Measurements from ENCODE around the gene SEC22A. TPM values are rescaled to one million over a fixed set of nuclear protein-coding genes. Genes with fewer than 3 reads are reported as not detected.

SEC22A gene
- total RNA-seq, 3 donors from 2014 or later: 28.5 to 45.2 (median 33.1) TPM

GRCh38 chr3:123262226-123262625 is 60.5 kb downstream of the SEC22A start:
- no peaks in the 10 kb centered on the region for H3K27me3 ChIP-seq
- no peak for DNase-seq (ENCODE audit: low spot score in 2 of 2)
- no peaks in the 10 kb centered on the region for H3K36me3 ChIP-seq
- H3K27ac ChIP-seq: no peak overlapping the region
- H3K9me3 ChIP-seq: no peaks in the 10 kb centered on the region
- no peaks in the 10 kb centered on the region for H3K4me1 ChIP-seq
- no peak overlapping the region for H3K4me3 ChIP-seq
- TF ChIP-seq POLR2A (IDR thresholded peaks at IDR 0.05) (no peak), CTCF (IDR thresholded peaks at IDR 0.05) (no peak), POLR2AphosphoS5 (IDR thresholded peaks at IDR 0.05) (no peak)
- intact Hi-C loops (cut with DNase I; ENCODE audit: low total_unique reads): no loop called here

GRCh38 chr3:123262868-123263267 is 61.1 kb downstream of the SEC22A start:
- TF ChIP-seq CTCF (IDR thresholded peaks at IDR 0.05) (no peak), POLR2AphosphoS5 (IDR thresholded peaks at IDR 0.05) (no peak), POLR2A (IDR thresholded peaks at IDR 0.05) (no peak)
- Histone ChIP-seq H3K9me3 (no peaks in the 10 kb centered on the region), H3K27ac (no peak overlapping the region), H3K4me1 (no peaks in the 10 kb centered on the region), H3K36me3 (no peaks in the 10 kb centered on the region), H3K27me3 (no peaks in the 10 kb centered on the region), H3K4me3 (no peak overlapping the region)
- no peak for DNase-seq (ENCODE audit: low spot score in 2 of 2)
- intact Hi-C loops (cut with DNase I; ENCODE audit: low total_unique reads): no loop called here

GRCh38 chr3:123263941-123264340 is 62.2 kb downstream of the SEC22A start:
- no peak for TF ChIP-seq POLR2A (IDR thresholded peaks at IDR 0.05)
- TF ChIP-seq CTCF (IDR thresholded peaks at IDR 0.05): no peak
- TF ChIP-seq POLR2AphosphoS5 (IDR thresholded peaks at IDR 0.05): no peak
- H3K27ac ChIP-seq: no peak overlapping the region
- intact Hi-C loops (cut with DNase I; ENCODE audit: low total_unique reads): no loop called here
- no peaks in the 10 kb centered on the region for H3K27me3 ChIP-seq
- no peaks in the 10 kb centered on the region for H3K9me3 ChIP-seq
- H3K4me1 ChIP-seq: no peaks in the 10 kb centered on the region
- no peaks in the 10 kb centered on the region for H3K36me3 ChIP-seq
- DNase-seq (ENCODE audit: low spot score in 2 of 2): no peak
- H3K4me3 ChIP-seq: no peak overlapping the region

- Histone ChIP-seq H3K9me3 (no peaks in the 10 kb centered on the region), H3K4me3 (no peak overlapping the region), H3K4me1 (no peaks in the 10 kb centered on the region), H3K27ac (no peak overlapping the region), H3K36me3 (no peaks in the 10 kb centered on the region), H3K27me3 (no peaks in the 10 kb centered on the region)
- DNase-seq (ENCODE audit: low spot score in 2 of 2): no peak
- intact Hi-C loops (cut with DNase I; ENCODE audit: low total_unique reads): no loop called here
- TF ChIP-seq POLR2AphosphoS5 (IDR thresholded peaks at IDR 0.05) (no peak), CTCF (IDR thresholded peaks at IDR 0.05) (no peak), POLR2A (IDR thresholded peaks at IDR 0.05) (no peak)
These were observed 66.1 kb downstream of the SEC22A start for GRCh38 chr3:123267821-123268220.

DNA sequence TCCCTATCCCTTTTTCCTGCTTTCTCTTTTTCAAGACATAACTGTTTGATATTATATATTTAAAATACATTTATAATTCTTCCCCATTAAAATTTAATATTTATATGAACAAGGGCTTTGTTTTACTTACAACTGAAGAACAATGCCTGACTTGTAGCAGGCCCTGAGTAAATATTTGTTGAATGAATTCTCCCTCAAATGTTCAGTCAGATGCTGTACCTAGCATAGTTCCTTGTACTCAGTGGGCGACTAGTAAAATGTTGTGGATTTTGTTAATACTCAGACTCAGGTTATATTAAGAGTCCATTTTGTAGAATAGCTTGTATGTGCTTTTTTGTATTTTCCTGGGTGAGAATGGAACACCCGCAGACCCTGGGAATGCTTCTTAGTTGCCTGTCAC is 69.1 kb downstream of the SEC22A start:
- H3K27me3 ChIP-seq: no peaks in the 10 kb centered on the region
- no peak overlapping the region for H3K4me3 ChIP-seq
- no peaks in the 10 kb centered on the region for H3K36me3 ChIP-seq
- no peak for DNase-seq (ENCODE audit: low spot score in 2 of 2)
- no peaks in the 10 kb centered on the region for H3K9me3 ChIP-seq
- H3K27ac ChIP-seq: no peak overlapping the region
- TF ChIP-seq POLR2A (IDR thresholded peaks at IDR 0.05): no peak
- TF ChIP-seq POLR2AphosphoS5 (IDR thresholded peaks at IDR 0.05): no peak
- TF ChIP-seq CTCF (IDR thresholded peaks at IDR 0.05): no peak
- H3K4me1 ChIP-seq: no peaks in the 10 kb centered on the region
- intact Hi-C loops (cut with DNase I; ENCODE audit: low total_unique reads): no loop called here
